Measurements from ENCODE around the gene NPAS1.
"Not testable (repeated sequence)": the region's sequence is repeated elsewhere in the genome, so short reads cannot be mapped to it uniquely, and the experiment has no call there.

The NPAS1 gene

GRCh38 chr19:47074621-47075020 lies 55.0 kb downstream of the NPAS1 start:
- DNase-seq (ENCODE audit: low read depth in 1 of 2, low spot score in 1 of 2): no peak

DNA sequence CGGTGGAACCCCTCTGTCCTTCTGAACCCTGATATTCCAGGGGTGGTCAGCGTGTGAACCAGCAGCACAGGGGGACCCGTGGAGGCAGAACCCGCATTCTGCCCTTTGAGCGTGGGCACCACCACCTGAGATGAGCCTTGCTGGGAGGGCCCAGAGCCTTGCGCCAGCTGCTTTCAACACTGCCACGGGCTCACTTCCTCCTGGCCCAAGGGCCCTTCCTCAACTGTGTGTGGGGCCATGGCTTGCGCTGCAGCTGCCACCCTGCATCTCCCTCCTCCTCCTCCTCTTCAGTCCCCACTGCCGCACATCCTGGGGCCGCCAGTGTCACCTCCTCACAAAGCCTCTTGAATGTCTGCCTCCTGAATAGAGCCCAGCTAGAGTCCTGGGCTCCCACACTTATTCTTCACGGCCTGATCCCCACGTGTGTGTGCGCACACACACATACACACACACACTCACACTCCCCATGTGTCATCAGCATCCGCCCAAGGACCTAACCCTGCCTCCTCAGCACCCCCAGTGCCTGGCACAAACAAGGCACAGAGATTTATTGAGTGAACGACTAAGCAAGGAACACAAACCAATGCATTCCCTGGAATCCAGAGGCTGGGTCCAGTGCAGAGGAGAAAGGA lies 55.7 kb downstream of the NPAS1 start:
- DNase-seq (ENCODE audit: low read depth in 1 of 2, low spot score in 1 of 2): no peak

- no peak for DNase-seq (ENCODE audit: low read depth in 1 of 2, low spot score in 1 of 2)
Measured at GRCh38 chr19:47075941-47076340, 56.3 kb downstream of the NPAS1 start.

DNA sequence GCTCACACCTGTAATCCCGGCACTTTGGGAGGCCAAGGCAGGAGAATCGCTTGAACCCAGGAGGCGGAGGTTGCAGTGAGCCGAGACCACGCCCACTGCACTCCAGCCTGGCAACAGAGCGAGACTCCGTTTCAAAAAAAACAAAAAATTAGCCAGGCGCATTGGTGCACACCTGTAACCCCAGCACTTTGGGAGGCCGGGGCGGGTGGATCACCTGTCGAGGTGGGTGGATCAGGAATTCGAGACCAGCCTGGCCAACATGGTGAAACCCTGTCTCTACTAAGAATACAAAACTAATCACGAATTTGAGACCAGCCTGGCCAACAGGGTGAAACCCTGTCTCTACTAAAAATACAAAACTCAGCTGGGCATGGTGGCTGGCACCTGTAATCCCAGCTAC lies 58.7 kb downstream of the NPAS1 start:
- DNase-seq (ENCODE audit: low read depth in 1 of 2, low spot score in 1 of 2): not testable (repeated sequence)

GRCh38 chr19:47081095-47081494 lies 61.5 kb downstream of the NPAS1 start:
- no peak for DNase-seq (ENCODE audit: low read depth in 1 of 2, low spot score in 1 of 2)

GRCh38 chr19:47082493-47082892 lies 62.9 kb downstream of the NPAS1 start:
- no peak for DNase-seq (ENCODE audit: low read depth in 1 of 2, low spot score in 1 of 2)

GRCh38 chr19:47084879-47085439 lies 65.3 kb downstream of the NPAS1 start:
- DNase-seq (ENCODE audit: low read depth in 1 of 2, low spot score in 1 of 2): no peak

GRCh38 chr19:47086280-47086679 lies 66.6 kb downstream of the NPAS1 start:
- no peak for DNase-seq (ENCODE audit: low read depth in 1 of 2, low spot score in 1 of 2)

DNA sequence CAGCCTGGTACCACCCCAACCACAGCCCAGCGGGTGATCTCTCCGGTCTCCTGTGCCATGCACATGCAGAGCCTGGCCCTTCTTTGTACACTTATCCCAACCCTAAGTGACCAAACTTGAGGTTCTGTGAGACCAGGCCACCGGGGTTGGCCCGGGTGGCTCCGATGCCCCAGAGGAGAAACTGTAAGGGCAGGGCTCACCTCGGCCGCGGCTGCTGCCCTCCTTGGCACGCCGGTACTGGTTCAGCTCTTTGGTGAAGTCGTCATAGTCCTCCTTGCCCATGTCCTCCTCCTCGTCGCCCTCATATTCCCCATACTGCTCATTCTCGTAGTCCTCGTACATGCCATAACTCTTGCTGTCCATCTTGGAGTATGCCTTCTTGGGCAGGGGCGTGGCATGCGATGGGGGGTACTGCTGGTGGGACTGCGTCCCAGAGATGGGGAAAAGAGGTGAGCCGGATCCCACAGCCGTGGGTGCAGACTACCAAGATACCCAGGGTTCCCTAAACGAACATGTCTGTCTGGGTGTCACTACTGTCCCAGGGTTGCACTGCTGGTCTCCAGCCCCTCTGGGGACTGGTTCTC lies 70.2 kb downstream of the NPAS1 start:
- DNase-seq (ENCODE audit: low read depth in 1 of 2, low spot score in 1 of 2): no peak

DNA sequence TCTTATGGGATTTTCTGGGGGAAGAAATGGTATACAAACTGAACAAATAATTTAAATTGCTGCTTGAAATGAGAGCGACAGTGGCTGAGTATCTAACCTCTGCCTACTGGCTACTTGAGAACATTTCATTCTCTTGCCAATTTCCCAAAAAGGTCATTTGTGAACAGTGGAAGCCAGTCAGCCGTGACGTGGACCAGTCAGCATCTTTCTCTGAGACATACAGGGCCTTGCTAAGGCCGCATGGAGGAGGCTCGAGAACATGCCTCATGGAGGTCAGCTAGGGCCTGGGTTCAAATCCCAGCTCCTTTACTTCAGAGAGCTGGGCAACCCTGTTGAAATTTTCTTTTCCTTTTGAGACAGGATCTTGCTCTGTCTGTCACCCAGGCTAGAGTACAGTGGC lies 73.6 kb downstream of the NPAS1 start:
- DNase-seq (ENCODE audit: low read depth in 1 of 2, low spot score in 1 of 2): no peak

- no peak for DNase-seq (ENCODE audit: low read depth in 1 of 2, low spot score in 1 of 2)
Measured at GRCh38 chr19:47093841-47094240, 74.2 kb downstream of the NPAS1 start.

DNA sequence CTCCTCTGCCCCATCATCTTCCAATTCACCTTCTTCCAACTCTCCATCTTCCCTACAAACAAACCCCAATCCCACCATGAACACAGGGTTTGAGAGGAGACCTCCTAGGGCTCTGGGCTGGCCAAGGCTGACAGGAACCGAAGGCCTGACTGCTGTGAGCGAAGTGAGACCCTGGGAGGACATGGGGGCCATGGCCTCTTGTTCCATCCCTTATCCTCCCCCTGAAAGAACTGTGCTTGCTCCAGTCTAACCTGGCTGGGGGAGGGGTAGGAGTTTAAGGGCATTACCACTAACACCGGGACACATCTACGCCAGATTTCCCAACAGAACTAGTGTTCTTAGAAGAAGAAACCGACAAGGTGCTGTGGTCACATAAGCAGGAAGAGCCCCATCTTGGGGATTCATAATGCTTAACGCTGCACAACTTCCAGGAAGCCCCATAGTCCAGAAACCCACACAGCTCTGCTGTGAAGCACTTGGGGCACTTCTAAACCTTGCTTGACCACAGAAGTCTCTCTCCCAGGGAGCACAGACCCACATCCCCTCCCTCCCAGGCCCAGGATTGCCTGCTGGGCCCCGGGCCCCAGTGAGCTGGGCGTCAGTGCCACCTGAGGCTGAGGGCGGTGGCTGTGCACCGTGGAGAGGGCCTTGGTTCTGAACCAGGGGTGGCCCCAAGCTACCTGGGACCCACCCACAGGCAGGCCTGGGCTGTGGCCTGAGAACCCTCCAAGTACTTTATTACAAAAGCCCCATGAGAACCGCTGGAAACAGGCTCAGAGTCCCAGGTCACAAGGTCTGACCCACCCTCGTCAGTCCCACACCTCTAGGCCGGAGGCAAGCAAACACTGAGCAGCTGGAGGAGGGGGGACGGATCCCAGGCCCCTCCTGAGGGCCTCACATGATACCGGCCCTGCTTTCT lies 75.2 kb downstream of the NPAS1 start:
- DNase-seq (ENCODE audit: low read depth in 1 of 2, low spot score in 1 of 2): peak in 1 of 2 donors; percentile 16
